Measurements from ENCODE around the gene ULK2.

ULK2 gene

GRCh38 chr17:19726631-19727376, 140.9 kb downstream of the ULK2 start:
- peak; percentile 25 for DNase-seq (ENCODE audit: low read depth)

GRCh38 chr17:19725486-19725885, 142.2 kb downstream of the ULK2 start:
- DNase-seq (ENCODE audit: low read depth) = no peak

- peak; percentile 52 for DNase-seq (ENCODE audit: low read depth)
These were observed 143.0 kb downstream of the ULK2 start for GRCh38 chr17:19724501-19725420.

DNA sequence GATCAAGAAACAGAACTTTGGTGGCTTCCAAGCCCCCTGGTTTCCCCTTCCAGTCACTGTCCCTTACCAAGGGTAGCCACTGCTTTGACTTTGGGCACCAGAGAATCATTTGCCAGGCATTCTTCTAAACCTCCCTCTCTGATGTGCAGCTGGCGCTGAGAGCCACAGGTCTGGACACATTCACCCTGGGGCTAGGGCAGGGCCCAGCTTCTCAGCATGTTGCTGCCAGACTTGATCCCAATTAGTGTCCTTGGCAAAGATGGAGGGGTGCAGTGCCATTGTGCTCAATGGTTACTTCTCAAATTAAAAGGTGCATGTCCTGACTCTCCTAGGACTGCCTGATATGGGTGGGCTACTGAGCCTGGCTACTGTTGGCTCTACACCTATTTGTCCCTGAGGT, 143.8 kb downstream of the ULK2 start:
- DNase-seq (ENCODE audit: low read depth) = no peak
